Embryonic facial prominence (tissue), 1 donor: Measurements from ENCODE around the gene PNPLA3.

Source experiments
- DNase-seq: peaks from one replicate; pipeline ENCODE4 v3.0.0-alpha.2; 2016; ENCODE audit errors: extremely low spot score

The PNPLA3 gene

GRCh38 chr22:43967069-43967468 is 43.5 kb downstream of the PNPLA3 start:
- DNase-seq, result no peak

- DNase-seq, result no peak
Observed at GRCh38 chr22:43968614-43969013, 45.0 kb downstream of the PNPLA3 start.

GRCh38 chr22:43969021-43969878 is 45.6 kb downstream of the PNPLA3 start:
- no peak for DNase-seq

- no peak for DNase-seq
Observed at GRCh38 chr22:43969989-43970755, 46.6 kb downstream of the PNPLA3 start.

- no peak for DNase-seq
Observed at GRCh38 chr22:43971112-43971511, 47.5 kb downstream of the PNPLA3 start.

- DNase-seq, result no peak
Observed at GRCh38 chr22:43972931-43973462, 49.4 kb downstream of the PNPLA3 start.

- no peak for DNase-seq
Observed at GRCh38 chr22:43974028-43974545, 50.5 kb downstream of the PNPLA3 start.

GRCh38 chr22:43975041-43975440 is 51.4 kb downstream of the PNPLA3 start:
- DNase-seq, result no peak

- DNase-seq, result no peak
Observed at GRCh38 chr22:43976861-43977795, 53.5 kb downstream of the PNPLA3 start.

GRCh38 chr22:43978558-43978957 is 55.0 kb downstream of the PNPLA3 start:
- DNase-seq, result no peak

GRCh38 chr22:43980579-43980978 is 57.0 kb downstream of the PNPLA3 start:
- no peak for DNase-seq

- DNase-seq, result no peak
Observed at GRCh38 chr22:43980996-43981395, 57.4 kb downstream of the PNPLA3 start.

GRCh38 chr22:43983808-43984207 is 60.2 kb downstream of the PNPLA3 start:
- DNase-seq, result no peak

- no peak for DNase-seq
Observed at GRCh38 chr22:43985532-43985931, 61.9 kb downstream of the PNPLA3 start.

- DNase-seq, result no peak
Observed at GRCh38 chr22:43988116-43988820, 64.7 kb downstream of the PNPLA3 start.

- no peak for DNase-seq
Observed at GRCh38 chr22:43988960-43989359, 65.4 kb downstream of the PNPLA3 start.

- DNase-seq, result no peak
Observed at GRCh38 chr22:43990044-43990443, 66.4 kb downstream of the PNPLA3 start.

- no peak for DNase-seq
Observed at GRCh38 chr22:43991316-43992020, 67.9 kb downstream of the PNPLA3 start.

GRCh38 chr22:43992331-43992821 is 68.8 kb downstream of the PNPLA3 start:
- DNase-seq, result no peak
